Right hindlimb (tissue), 1 donor: ENCODE results near the gene LAMA5.

Source experiments
- DNase-seq: peaks from one replicate; pipeline ENCODE4 v3.0.0-alpha.2; 2018

Gene LAMA5

GRCh38 chr20:62301111-62301668 is 65.9 kb downstream of the LAMA5 start:
- no peak for DNase-seq

- no peak for DNase-seq
Measured at GRCh38 chr20:62300319-62300718, 66.8 kb downstream of the LAMA5 start.

DNA sequence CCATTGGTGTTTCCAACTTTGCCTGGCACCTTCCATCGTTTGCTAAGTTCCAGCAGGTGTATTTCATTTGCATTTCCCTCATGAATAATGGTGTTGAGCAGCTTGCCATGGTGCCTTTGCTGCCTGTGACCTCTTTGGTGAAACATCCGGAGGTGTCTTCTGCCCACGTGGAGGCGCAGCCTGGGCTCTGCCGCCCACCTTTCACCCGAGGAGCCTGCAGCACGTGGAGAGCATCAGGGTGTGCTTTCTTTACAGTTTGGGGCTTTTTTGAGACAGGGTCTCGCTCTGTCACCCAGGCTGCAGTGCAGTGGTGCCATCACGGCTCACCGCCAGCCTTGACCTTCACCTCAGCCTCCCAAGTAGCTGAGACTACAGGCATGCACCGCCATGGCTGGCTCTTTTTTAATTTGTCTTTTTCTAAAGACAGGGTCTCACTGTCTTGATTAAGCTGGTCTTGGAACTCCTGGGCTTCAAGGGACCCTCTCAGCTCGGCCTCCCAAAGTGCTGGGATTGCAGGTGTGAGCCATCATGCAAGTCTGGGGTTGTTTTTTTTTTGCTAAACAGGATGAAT is 67.4 kb downstream of the LAMA5 start:
- DNase-seq, result no peak

DNA sequence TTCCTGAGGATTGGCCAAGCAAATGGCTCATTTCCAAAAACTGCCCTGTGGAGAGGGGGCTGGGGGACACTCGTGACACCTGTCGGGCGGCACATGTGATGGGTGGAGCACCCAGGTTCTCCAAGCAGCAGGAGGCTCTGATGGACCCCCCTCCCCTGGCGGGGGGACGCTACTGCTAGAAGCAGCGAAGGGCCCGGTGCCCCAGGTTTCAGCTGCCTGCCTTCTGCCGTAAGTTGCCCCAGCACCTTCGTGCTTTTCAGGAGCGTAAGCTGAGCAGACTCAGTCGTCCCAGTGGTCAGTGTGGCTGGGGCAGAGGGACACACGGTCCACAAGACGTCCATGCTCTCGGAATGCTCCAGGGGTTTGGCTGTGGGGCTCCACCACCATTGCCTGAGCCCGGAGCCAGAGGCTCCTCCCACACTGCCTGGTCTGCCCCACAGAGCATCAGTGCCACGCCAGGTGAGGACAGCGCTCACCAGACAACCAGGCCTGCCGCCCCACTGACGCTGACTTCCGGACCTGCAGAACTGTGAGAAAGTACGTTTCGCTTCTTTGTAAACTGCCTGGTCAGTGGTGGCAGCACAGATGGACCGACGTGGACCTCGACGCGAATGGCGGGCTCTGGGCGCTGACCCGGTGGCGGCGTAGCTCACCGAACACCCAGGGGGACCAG is 68.4 kb downstream of the LAMA5 start:
- no peak for DNase-seq

GRCh38 chr20:62297449-62298227 is 69.5 kb downstream of the LAMA5 start:
- no peak for DNase-seq

DNA sequence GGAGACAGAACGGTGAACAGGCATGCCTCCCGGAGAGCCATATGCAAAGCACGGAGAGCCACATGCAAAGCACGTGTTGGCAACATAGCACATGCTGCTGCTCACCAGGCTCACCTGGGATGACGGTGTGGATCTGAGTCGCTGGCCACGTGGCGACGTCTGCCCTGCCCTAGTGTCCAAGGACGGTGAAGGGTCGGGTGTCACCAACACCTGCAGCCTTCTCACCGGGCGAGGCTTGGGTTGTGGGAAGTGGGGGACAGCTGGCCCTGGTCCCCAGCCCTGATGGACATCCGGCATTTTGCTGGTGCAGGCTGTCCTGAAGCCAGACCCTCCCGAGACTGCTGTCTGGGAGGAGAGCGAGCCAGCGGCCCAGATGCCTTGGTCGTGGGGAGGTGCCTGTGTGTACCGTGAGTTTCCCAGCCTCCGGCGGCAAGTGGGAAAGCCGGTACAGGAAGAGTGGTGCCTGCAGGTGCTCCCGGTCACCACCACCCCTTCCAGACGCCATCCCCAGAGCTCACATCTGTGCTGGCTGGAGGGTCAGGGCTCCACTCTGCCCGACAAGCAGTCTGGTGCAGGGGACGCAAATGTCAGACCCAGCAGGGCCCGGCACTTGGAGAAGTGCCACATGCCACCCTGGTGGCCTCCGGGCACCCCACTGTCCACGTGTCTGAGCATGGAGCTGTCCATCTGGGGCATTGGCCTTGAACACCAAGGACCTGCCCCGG is 70.2 kb downstream of the LAMA5 start:
- no peak for DNase-seq

DNA sequence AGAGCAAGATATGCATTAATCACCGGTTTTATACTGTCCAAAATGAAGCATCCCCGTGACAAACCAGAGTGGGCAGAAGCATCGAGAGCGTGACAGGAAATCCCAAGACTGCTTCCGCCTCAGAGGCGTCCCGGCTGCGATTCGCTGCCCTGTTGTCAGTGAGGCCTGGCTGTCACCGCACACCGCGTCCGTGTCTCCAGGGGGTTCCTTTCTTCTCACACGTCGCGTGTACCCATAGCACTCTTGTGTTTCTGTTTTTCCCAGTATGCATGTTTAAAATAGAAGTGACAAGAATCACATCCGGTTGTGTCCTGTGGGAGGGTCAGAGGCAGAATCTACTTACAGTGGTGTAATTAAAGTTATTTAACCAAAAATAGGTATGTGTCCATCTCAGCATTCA is 72.6 kb downstream of the LAMA5 start:
- DNase-seq, result no peak

GRCh38 chr20:62293946-62294345 is 73.2 kb downstream of the LAMA5 start:
- DNase-seq, result no peak

DNA sequence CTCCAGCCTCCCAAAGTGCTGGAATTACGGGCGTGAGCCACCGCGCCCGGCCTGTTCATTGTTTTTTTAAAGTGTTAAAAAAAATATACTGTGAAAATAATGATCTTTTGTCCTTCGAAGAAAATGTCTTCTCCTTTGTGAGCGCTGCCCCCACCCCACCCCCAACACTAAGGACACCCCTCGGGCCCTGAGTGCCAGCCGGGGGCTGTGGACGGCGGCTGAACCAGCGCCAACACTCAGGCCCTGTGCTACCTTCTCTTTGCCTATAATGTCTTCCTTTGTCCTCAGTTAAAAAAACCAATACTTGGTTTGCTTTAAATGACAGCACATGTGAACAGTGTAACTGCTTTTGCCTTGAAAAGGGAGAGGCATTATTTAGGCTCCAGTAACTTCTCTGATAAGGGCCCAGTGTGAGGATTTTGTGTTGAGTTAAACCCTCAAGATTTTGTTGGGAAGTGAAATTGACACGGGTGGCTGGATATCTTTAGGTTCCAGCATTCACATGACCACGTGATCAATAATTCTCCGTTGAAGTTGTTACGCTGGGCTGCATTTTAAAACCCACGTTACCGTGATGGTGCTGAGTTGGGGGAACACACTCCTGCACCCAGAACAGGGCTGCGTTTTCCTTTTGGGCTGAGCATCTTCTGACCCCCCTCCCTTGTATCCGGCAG is 73.9 kb downstream of the LAMA5 start:
- no peak for DNase-seq

- no peak for DNase-seq
Measured at GRCh38 chr20:62292108-62292507, 75.0 kb downstream of the LAMA5 start.

DNA sequence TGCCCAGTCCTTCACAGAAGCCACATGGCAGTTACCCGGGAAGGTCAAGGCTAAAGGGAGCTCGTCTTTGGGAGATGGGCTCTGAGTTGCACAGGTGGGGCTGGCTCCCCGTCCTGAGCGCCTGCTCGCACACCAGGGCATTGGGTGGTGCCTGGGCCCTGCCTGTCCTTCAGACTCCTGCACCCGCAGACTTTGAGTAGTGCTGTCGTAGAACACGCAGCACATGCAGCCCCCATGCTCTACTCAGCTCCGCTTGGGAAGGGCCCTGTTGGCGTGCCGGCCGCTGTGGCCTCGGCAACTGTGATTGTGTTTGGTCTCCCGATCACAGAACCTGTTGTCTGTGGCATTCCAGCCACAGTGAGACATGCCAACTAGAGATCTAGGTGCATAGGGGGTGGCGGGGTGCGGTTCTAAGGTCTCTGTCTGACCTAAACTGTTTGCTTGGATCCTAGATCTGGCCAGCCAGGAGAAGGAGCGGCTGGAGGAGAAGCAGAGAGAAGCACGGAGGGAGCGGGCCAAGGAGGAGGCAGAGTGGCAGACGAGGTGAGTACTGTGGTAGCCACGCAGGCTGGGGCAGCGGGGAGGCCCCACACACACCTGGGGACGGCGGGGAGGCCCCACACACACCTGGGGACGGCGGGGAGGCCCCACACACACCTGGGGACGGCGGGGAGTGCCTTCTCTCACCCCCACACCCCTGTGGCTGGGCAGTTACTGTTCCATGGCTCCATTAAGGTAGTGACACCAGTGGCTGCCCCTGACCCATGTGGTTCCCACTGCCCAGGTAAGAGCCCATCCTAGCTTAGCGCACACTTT is 75.7 kb downstream of the LAMA5 start:
- no peak for DNase-seq

- no peak for DNase-seq
Measured at GRCh38 chr20:62289898-62290297, 77.2 kb downstream of the LAMA5 start.

GRCh38 chr20:62289131-62289530 is 78.0 kb downstream of the LAMA5 start:
- DNase-seq, result no peak

DNA sequence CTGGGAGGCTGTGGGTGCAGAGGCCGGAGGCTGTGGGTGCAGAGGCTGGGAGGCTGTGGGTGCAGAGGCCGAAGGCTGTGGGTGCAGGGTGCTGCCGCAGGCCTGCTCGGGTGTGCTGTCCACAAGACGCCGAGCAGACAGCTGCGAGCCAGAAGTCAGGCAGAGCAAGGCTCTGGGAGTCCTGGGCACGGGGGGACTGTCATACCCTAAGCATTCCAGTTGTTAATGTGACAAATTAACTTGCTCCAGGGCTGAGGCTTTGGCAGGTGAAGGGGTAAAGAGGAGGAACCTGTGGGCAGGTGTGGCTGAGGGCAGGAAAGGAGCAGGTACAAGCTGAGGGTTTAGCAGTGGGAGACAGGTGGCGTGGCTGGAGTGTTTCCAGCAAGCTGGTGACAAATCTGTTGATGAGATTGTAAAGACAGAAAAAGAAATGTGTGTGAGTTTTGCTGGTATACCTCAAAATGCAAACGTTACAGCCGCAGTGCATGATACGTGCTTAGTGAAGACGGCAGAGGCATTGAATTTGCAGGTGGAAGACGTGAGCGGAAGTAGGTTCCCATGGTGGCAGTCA is 78.5 kb downstream of the LAMA5 start:
- DNase-seq, result no peak

DNA sequence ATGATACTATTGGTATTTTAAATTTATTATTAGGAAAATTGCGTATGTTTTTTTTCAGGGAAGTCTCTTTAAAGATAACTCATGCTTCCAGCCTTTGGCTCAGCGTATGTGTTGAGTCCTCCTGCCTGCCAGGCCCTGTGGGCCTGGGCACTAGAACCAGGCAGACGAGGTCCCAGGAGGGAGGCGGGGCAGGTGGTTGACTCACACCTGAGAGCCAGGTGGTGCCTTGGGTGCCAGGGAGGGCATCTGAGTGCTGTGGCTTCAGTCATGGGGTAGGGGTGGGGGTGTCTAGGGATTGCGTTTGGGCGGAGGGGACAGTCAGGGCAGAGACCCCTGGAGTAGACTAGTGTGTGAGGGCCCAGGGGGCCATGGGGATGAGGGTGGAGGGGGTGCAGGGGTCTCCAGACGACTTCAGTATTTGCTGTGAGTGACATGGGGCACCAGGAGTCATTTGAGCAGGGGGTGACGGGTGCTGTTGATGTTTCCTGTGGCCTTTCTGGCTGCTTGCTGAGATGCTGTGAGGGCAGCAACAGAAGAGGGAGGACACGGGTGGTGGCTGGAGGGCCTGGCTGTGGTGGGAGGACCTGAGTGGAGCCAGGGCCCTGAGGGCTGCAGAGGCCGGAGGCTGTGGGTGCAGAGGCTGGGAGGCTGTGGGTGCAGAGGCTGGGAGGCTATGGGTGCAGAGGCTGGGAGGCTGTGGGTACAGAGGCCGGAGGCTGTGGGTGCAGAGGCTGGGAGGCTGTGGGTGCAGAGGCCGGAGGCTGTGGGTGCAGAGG is 79.2 kb downstream of the LAMA5 start:
- no peak for DNase-seq

DNA sequence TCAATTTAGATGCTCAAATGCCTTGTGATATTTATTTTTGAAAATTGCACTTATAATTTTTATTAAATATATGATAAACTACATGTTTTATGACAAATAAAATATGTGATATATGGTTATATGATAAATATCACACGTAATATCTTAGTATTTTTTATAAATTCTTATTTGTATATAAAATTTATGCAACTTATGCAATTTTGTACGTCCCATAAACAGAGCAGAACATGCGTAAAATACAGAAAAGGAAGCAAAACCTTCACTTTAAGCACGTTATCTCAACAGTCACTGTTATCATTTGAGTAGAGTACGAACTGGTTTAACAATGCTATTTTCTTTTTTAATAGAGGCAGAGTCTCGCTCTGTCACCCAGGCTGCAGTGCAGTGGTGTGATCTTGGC is 80.0 kb downstream of the LAMA5 start:
- no peak for DNase-seq

- DNase-seq, result no peak
Measured at GRCh38 chr20:62286493-62287064, 80.5 kb downstream of the LAMA5 start.

GRCh38 chr20:62285722-62286121 is 81.4 kb downstream of the LAMA5 start:
- DNase-seq, result no peak

- no peak for DNase-seq
Measured at GRCh38 chr20:62285151-62285550, 82.0 kb downstream of the LAMA5 start.

- no peak for DNase-seq
Measured at GRCh38 chr20:62284448-62284847, 82.7 kb downstream of the LAMA5 start.
